HCT116 (cell line): ENCODE data around the gene LRRC9. TPM values are rescaled to one million over a fixed set of nuclear protein-coding genes. Genes with fewer than 3 reads are reported as not detected.

Source experiments
- ATAC-seq: fragments of 200-7000 bp; cut with Tn5 transposase; 2 replicates; pipeline ENCODE4 v1.9.1; 2020; ENCODE audit warnings: mild to moderate bottlenecking, moderate library complexity
- BruUV-seq: library from RNA; stranded (reverse); fragments of 400-500 nt; replicated peaks from 2 replicates; lab custom pipeline; 2021; lab: Mats Ljungman, UMichigan
- CTCF ChIA-PET: fragments of 300-600 bp; sonication (Branson Sonifier 250); formaldehyde crosslinking; loops from one replicate; lab custom pipeline; 2021; ENCODE audit warnings: antibody characterized with exemption; lab: Charles Lee
- POLR2A ChIA-PET: fragments of 300-600, 350-600 bp; sonication (Branson Sonifier 250); formaldehyde crosslinking; loops from one replicate; lab custom pipeline; 2021; ENCODE audit warnings: antibody characterized with exemption; lab: Charles Lee
- RAD21 ChIA-PET, 2 experiments: fragments of 300-600 bp; sonication (Branson Sonifier 250); formaldehyde crosslinking; loops; one replicate each; lab custom pipeline; 2023; ENCODE audit warnings: low total read pairs in 2 of 2; ENCODE audit not compliant: uncharacterized antibody in 2 of 2, unreplicated experiment in 2 of 2, low non-redundant PET in 1 of 2; lab: Charles Lee
- DNase-seq: peaks from one replicate; pipeline ENCODE4 v3.0.0-alpha.2; 2010; ENCODE audit warnings: low read depth, low spot score
- H2AFZ ChIP-seq: fragments of 200-600 bp; shearing (Covaris generic), sonication (generic); 2 replicates; pipeline ENCODE4 v1.6.1; 2017; ENCODE audit warnings: low read depth, mixed run types, mixed read lengths, antibody characterized with exemption, low read length; ENCODE audit not compliant: poor library complexity, severe bottlenecking
- H3K27ac ChIP-seq: 2 replicates; pipeline ENCODE4 v1.5.1; 2012; ENCODE audit warnings: low read depth, low read length
- H3K27me3 ChIP-seq: fragments of 200-600 bp; sonication (generic); 2 replicates; pipeline ENCODE4 v1.6.1; 2016; ENCODE audit warnings: mixed run types, low read length, mixed read lengths; ENCODE audit not compliant: insufficient read depth
- H3K36me3 ChIP-seq, 2 experiments: fragments of 200-500 bp in 1 of 2; fragments of 200-600 bp in 1 of 2; sonication (Bioruptor generic) in 1 of 2; sonication (generic) in 1 of 2; 2 replicates each; pipeline versions ENCODE4 v1.5.1 to v1.6.1; 2014 to 2016; ENCODE audit warnings: low read length in 2 of 2, inconsistent platforms in 1 of 2, mixed read lengths in 1 of 2, mixed run types in 1 of 2; ENCODE audit not compliant: insufficient read depth in 2 of 2, control insufficient read depth in 1 of 2
- H3K4me1 ChIP-seq, 2 experiments: fragments of 200-600 bp in 1 of 2; sonication (generic) in 1 of 2; 2 replicates each; pipeline versions ENCODE4 v1.5.1 to v1.6.1; 2012 to 2017; ENCODE audit warnings: low read length in 2 of 2, inconsistent platforms in 1 of 2, mild to moderate bottlenecking in 1 of 2, mixed read lengths in 1 of 2, mixed run types in 1 of 2, moderate library complexity in 1 of 2; ENCODE audit not compliant: insufficient read depth in 2 of 2, control insufficient read depth in 1 of 2
- H3K4me2 ChIP-seq: fragments of 200-600 bp; sonication (generic); 2 replicates; pipeline ENCODE4 v1.6.1; 2017; ENCODE audit warnings: mixed run types, low read length, mixed read lengths
- H3K4me3 ChIP-seq, 2 experiments: fragments of 200-600 bp in 1 of 2; sonication (generic) in 1 of 2; replicated peaks in 1 of 2; 2 replicates each; pipeline ENCODE4 v1.5.1; 2011 to 2016; ENCODE audit warnings: low read length in 2 of 2, control low read depth in 1 of 2, low read depth in 1 of 2, mild to moderate bottlenecking in 1 of 2, mixed read lengths in 1 of 2, mixed run types in 1 of 2
- H3K79me2 ChIP-seq: fragments of 200-600 bp; sonication (generic); 2 replicates; pipeline ENCODE4 v1.6.1; 2017; ENCODE audit warnings: mild to moderate bottlenecking, mixed run types, low read length, moderate library complexity, mixed read lengths; ENCODE audit not compliant: insufficient read depth
- H3K9ac ChIP-seq: fragments of 200-600 bp; sonication (generic); 2 replicates; pipeline ENCODE4 v1.6.1; 2016; ENCODE audit warnings: low read length, mixed read lengths
- H3K9me2 ChIP-seq: fragments of 200-600 bp; sonication (generic), shearing (Covaris generic); 2 replicates; pipeline ENCODE4 v1.6.1; 2017; ENCODE audit warnings: mixed run types, mild to moderate bottlenecking, moderate library complexity; ENCODE audit not compliant: insufficient read depth
- H3K9me3 ChIP-seq, 2 experiments: fragments of 200-500 bp in 1 of 2; fragments of 200-600 bp in 1 of 2; sonication (Bioruptor generic) in 1 of 2; sonication (generic) in 1 of 2; 2 replicates each; pipeline ENCODE4 v1.6.1; 2014 to 2017; ENCODE audit warnings: low read length in 2 of 2, mixed read lengths in 2 of 2, inconsistent platforms in 1 of 2, low read depth in 1 of 2, mild to moderate bottlenecking in 1 of 2, mixed run types in 1 of 2, moderate library complexity in 1 of 2; ENCODE audit not compliant: control insufficient read depth in 1 of 2, insufficient read depth in 1 of 2
- H4K20me1 ChIP-seq: fragments of 200-600 bp; sonication (generic), shearing (Covaris generic); 2 replicates; pipeline ENCODE4 v1.6.1; 2017; ENCODE audit warnings: mixed run types, mild to moderate bottlenecking, moderate library complexity; ENCODE audit not compliant: insufficient read depth
- CBX3 ChIP-seq: IDR thresholded peaks from 2 replicates; pipeline ENCODE4 v1.6.1; 2012; ENCODE audit warnings: low read depth
- EGR1 ChIP-seq: IDR thresholded peaks from 2 replicates; pipeline ENCODE4 v1.6.1; 2012; ENCODE audit warnings: low read depth
- ELF1 ChIP-seq: IDR thresholded peaks from 2 replicates; pipeline ENCODE4 v1.6.1; 2012; ENCODE audit warnings: low read depth, borderline replicate concordance
- EZH2 ChIP-seq: fragments of 200-600 bp; sonication (generic); IDR thresholded peaks from 2 replicates; pipeline ENCODE4 v1.6.1; 2017; ENCODE audit warnings: antibody characterized with exemption, mixed run types
- EZH2phosphoT487 ChIP-seq: fragments of 200-600 bp; IDR thresholded peaks from 2 replicates; pipeline ENCODE4 v1.6.1; 2018; ENCODE audit warnings: antibody characterized with exemption, borderline replicate concordance
- JUND ChIP-seq: IDR thresholded peaks from 2 replicates; pipeline ENCODE4 v1.6.1; 2012
- POLR2A ChIP-seq: IDR thresholded peaks from 2 replicates; pipeline ENCODE4 v1.7.0; 2011; ENCODE audit warnings: borderline replicate concordance; ENCODE audit not compliant: insufficient read depth, insufficient read length; ENCODE audit errors: extremely low read depth
- RAD21 ChIP-seq: IDR thresholded peaks from 2 replicates; pipeline ENCODE4 v1.6.1; 2012; ENCODE audit warnings: low read depth, mild to moderate bottlenecking
- SIN3A ChIP-seq: IDR thresholded peaks from 2 replicates; pipeline ENCODE4 v1.6.1; 2012; ENCODE audit warnings: low read depth
- SRF ChIP-seq: IDR thresholded peaks from 2 replicates; pipeline ENCODE4 v1.6.1; 2012; ENCODE audit warnings: low read depth
- YY1 ChIP-seq: IDR thresholded peaks from 2 replicates; pipeline ENCODE4 v1.6.1; 2011; ENCODE audit warnings: low read length, low read depth, moderate library complexity, mild to moderate bottlenecking; ENCODE audit not compliant: insufficient replicate concordance; ENCODE audit errors: extremely low read depth
- ZFX ChIP-seq: fragments of 450-650 bp; IDR thresholded peaks from 2 replicates; pipeline ENCODE4 v1.6.1; 2017
- ZNF274 ChIP-seq: fragments of 200-500 bp; sonication (Bioruptor generic); IDR thresholded peaks from 2 replicates; pipeline ENCODE4 v1.6.1; 2014; ENCODE audit warnings: mild to moderate bottlenecking, low read depth, low read length, inconsistent platforms
- intact Hi-C: fragments of 100-400 bp; cut with micrococcal nuclease; formaldehyde crosslinking; loops from 2 replicates; pipeline ENCODE4 v1.10.0; 2022
- total RNA-seq: library from RNA; stranded (reverse); gene quantifications from one replicate; pipeline ENCODE4 v1.2.1, GENCODE V29; 2021; ENCODE audit not compliant: unreplicated experiment
- TF ChIP-seq, protein P1 (sequence below): IDR thresholded peaks from 2 replicates; pipeline ENCODE4 v1.6.1; 2011; ENCODE audit warnings: mild to moderate bottlenecking, low read length, moderate library complexity; ENCODE audit not compliant: insufficient replicate concordance; ENCODE audit errors: extremely low read depth
- TF ChIP-seq, protein P2 (sequence below), 3 experiments: fragments of 200-600 bp in 1 of 3; sonication (generic) in 1 of 3; IDR thresholded peaks in 2 of 3; conservative IDR thresholded peaks in 1 of 3; 2 replicates each; pipeline ENCODE4 v1.5.1; 2012 to 2017; ENCODE audit warnings: low read depth in 2 of 3, low read length in 2 of 3, antibody characterized with exemption in 1 of 3, borderline replicate concordance in 1 of 3, control low read depth in 1 of 3, mild to moderate bottlenecking in 1 of 3, mixed read lengths in 1 of 3, mixed run types in 1 of 3, moderate library complexity in 1 of 3; ENCODE audit not compliant: insufficient read depth in 1 of 3
- TF ChIP-seq, protein P3 (sequence below): IDR thresholded peaks from 2 replicates; pipeline ENCODE4 v1.6.1; 2012

LRRC9 gene
- total RNA-seq, 1 experiment from 2014 or later: not detected

GRCh38 chr14:60021619-60022018 lies 101.7 kb downstream of the LRRC9 start (continued):
- TF ChIP-seq, protein P1, sequence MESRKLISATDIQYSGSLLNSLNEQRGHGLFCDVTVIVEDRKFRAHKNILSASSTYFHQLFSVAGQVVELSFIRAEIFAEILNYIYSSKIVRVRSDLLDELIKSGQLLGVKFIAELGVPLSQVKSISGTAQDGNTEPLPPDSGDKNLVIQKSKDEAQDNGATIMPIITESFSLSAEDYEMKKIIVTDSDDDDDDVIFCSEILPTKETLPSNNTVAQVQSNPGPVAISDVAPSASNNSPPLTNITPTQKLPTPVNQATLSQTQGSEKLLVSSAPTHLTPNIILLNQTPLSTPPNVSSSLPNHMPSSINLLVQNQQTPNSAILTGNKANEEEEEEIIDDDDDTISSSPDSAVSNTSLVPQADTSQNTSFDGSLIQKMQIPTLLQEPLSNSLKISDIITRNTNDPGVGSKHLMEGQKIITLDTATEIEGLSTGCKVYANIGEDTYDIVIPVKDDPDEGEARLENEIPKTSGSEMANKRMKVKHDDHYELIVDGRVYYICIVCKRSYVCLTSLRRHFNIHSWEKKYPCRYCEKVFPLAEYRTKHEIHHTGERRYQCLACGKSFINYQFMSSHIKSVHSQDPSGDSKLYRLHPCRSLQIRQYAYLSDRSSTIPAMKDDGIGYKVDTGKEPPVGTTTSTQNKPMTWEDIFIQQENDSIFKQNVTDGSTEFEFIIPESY: no peak
- TF ChIP-seq JUND (no peak), EZH2phosphoT487 (no peak), CBX3 (no peak)
- TF ChIP-seq, all 23 proteins: peak for 0

- TF ChIP-seq ELF1 (no peak), ZNF274 (no peak), POLR2A (no peak), SRF (no peak), EZH2phosphoT487 (no peak), SIN3A (no peak), EZH2 (no peak), JUND (no peak), YY1 (no peak), CBX3 (no peak), RAD21 (no peak), EGR1 (no peak), ZFX (no peak)
- TF ChIP-seq, protein P2, sequence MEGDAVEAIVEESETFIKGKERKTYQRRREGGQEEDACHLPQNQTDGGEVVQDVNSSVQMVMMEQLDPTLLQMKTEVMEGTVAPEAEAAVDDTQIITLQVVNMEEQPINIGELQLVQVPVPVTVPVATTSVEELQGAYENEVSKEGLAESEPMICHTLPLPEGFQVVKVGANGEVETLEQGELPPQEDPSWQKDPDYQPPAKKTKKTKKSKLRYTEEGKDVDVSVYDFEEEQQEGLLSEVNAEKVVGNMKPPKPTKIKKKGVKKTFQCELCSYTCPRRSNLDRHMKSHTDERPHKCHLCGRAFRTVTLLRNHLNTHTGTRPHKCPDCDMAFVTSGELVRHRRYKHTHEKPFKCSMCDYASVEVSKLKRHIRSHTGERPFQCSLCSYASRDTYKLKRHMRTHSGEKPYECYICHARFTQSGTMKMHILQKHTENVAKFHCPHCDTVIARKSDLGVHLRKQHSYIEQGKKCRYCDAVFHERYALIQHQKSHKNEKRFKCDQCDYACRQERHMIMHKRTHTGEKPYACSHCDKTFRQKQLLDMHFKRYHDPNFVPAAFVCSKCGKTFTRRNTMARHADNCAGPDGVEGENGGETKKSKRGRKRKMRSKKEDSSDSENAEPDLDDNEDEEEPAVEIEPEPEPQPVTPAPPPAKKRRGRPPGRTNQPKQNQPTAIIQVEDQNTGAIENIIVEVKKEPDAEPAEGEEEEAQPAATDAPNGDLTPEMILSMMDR (IDR thresholded peaks at IDR 0.05 in 2 of 3, conservative IDR thresholded peaks at IDR 0.05 in 1 of 3; ENCODE audit: borderline replicate concordance in 1 of 3, insufficient read depth in 1 of 3, low read depth in 2 of 3, low read length in 2 of 3): no peak
- TF ChIP-seq, protein P3, sequence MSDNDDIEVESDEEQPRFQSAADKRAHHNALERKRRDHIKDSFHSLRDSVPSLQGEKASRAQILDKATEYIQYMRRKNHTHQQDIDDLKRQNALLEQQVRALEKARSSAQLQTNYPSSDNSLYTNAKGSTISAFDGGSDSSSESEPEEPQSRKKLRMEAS: no peak
- no peak overlapping the region for H3K27ac ChIP-seq
- no peaks in the 10 kb centered on the region for H4K20me1 ChIP-seq
- no peaks in the 10 kb centered on the region for H3K27me3 ChIP-seq
- intact Hi-C loops: no loop called here
- H3K4me3 ChIP-seq: no peak overlapping the region
- no peak overlapping the region for H3K9ac ChIP-seq
- no peaks in the 10 kb centered on the region for H3K9me2 ChIP-seq
- POLR2A ChIA-PET: no interaction called here
- no peaks in the 10 kb centered on the region for H3K9me3 ChIP-seq
- no peaks in the 10 kb centered on the region for H3K4me1 ChIP-seq
- no peak overlapping the region for H3K4me2 ChIP-seq
- no TSS peak for BruUV-seq
- CTCF ChIA-PET: no interaction called here
- ATAC-seq (no peak), DNase-seq (no peak)
- no peaks in the 10 kb centered on the region for H3K79me2 ChIP-seq
- H2AFZ ChIP-seq: no peak overlapping the region
- no peaks in the 10 kb centered on the region for H3K36me3 ChIP-seq
- RAD21 ChIA-PET: no interaction called here
Observed at GRCh38 chr14:60025571-60025970, 105.6 kb downstream of the LRRC9 start.
